HG02885 (cell line): ENCODE data around the gene C2CD4C.
"Not testable (repeated sequence)": the region's sequence is repeated elsewhere in the genome, so short reads cannot be mapped to it uniquely, and the experiment has no call there.

Source experiments
- ATAC-seq: cut with Tn5 transposase; IDR thresholded peaks from one replicate; pipeline ENCODE4 v1.9.1; 2021; ENCODE audit warnings: mild to moderate bottlenecking; ENCODE audit not compliant: unreplicated experiment, poor library complexity

C2CD4C gene

GRCh38 chr19:418761-419671 is 10.1 kb upstream of the C2CD4C start:
- no peak for ATAC-seq

- no peak for ATAC-seq
These were observed 7.5 kb upstream of the C2CD4C start for GRCh38 chr19:416416-416815.

- ATAC-seq = no peak
These were observed 6.3 kb upstream of the C2CD4C start for GRCh38 chr19:415292-415691.

- no peak for ATAC-seq
These were observed 4.9 kb upstream of the C2CD4C start for GRCh38 chr19:413756-414420.

GRCh38 chr19:412356-413355 is 3.7 kb upstream of the C2CD4C start:
- ATAC-seq = no peak

- no peak for ATAC-seq
These were observed 2.9 kb upstream of the C2CD4C start for GRCh38 chr19:411723-412355.

GRCh38 chr19:411121-411722 is 2.3 kb upstream of the C2CD4C start:
- ATAC-seq = not testable (repeated sequence)

GRCh38 chr19:410243-410781 is 1.4 kb upstream of the C2CD4C start:
- ATAC-seq = no peak

- ATAC-seq = no peak
These were observed 732 bp upstream of the C2CD4C start for GRCh38 chr19:409516-410242.

- no peak for ATAC-seq
These were observed 476 bp downstream of the C2CD4C start for GRCh38 chr19:408441-408901.

GRCh38 chr19:407511-408440 is 1.2 kb downstream of the C2CD4C start:
- ATAC-seq = no peak

- ATAC-seq = no peak
These were observed 1.9 kb downstream of the C2CD4C start for GRCh38 chr19:406971-407510.

GRCh38 chr19:406135-406781 is 2.7 kb downstream of the C2CD4C start:
- no peak for ATAC-seq

- no peak for ATAC-seq
These were observed 3.6 kb downstream of the C2CD4C start for GRCh38 chr19:405121-405965.

GRCh38 chr19:403221-404027 is 5.5 kb downstream of the C2CD4C start:
- no peak for ATAC-seq
